Endothelial cell of hepatic sinusoid (primary cell): ENCODE data around the gene TNIP2.
"Not testable (repeated sequence)": the region's sequence is repeated elsewhere in the genome, so short reads cannot be mapped to it uniquely, and the experiment has no call there.

Experiments used
- in situ Hi-C: cut with HindIII; loops from 2 replicates; pipeline ENCODE4 v1.10.0; 2017; ENCODE audit warnings: low sequenced_read_pairs

The TNIP2 gene

DNA sequence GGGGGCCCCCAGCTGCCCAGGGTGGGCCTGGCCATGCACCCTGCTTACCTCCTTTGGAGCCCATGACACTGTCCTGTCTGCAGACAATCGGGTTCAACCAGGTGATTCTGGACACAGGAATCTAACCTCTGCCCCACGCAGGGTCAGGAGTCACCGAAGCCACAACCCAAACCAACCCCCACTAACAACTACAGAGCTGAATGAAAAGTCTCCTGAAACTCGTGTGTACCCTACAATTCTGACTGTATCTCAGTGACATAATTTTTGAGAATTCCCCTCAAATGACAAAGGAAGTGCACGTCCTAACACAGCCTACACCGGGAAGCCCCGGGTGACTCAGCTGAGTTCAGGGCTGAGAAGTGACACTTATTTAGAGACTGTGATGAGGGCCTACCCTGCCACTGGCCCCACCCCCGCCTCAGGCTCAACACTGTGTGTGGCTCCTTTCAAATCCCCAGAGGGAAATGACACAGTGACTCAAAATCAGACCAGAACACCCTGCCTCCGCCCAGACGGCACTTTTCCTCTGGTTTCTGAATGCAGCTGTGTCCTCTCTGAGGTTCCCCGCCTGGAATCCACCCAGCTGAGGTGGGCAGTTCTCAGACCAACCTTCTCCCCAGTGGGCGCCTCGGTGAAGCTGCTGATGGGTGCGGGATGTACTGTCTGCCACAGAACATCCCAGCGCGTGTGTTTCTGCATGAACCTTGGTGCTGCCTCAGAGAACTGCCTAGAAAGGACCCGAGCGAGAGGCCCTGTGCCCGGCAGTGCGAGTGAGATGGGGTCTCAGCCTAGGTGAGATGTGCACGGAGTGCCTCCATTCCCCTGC is 9.9 kb downstream of the TNIP2 start:
- in situ Hi-C loops = no loop called here

GRCh38 chr4:2745516-2745915 is 10.6 kb downstream of the TNIP2 start:
- in situ Hi-C loops = no loop called here

- in situ Hi-C loops = no loop called here
Measured at GRCh38 chr4:2744576-2745270, 11.4 kb downstream of the TNIP2 start.

DNA sequence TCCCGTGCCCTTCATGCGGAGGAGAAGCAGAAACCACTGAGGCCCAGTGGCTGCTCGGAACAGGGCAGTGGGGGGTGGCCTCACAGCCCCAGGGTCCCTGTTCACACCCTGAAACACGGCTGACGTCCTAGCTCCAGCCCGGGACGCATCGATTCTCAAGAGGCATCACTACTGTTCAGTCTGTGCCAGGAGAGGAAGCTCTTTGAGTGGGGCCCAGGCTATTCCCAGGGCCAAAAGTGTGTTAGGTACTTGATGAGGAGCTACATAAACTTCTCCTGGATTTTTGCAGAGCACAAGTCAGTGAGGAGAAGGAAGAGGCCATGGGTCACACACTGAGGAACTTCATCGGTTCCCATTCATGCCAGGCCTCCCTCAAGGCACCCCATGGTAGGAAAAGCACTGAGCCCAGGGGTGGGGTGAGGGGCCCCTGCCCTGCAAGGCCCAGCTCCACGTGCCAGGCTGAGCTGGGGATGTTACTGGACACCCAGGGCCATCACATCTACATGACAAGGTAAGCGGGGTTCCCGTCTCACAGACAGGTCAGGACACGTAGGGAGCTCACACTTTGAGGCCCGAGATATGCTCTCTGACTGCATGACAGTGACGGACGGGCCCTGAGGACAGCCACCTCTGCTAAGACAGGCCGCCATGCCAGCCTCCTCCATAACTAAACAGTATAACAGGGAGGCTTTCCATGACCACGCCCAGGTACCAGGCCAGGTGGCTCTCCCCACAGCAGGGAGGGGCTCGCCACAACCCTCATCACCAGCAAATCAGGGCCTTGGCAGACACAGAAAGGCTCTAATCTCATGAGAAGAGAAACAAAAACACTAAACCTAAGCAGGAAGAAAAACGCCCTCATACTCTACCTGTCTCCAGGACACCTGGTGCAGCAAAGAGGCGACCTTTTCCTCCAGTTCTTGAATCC is 12.4 kb downstream of the TNIP2 start:
- in situ Hi-C loops = no loop called here

DNA sequence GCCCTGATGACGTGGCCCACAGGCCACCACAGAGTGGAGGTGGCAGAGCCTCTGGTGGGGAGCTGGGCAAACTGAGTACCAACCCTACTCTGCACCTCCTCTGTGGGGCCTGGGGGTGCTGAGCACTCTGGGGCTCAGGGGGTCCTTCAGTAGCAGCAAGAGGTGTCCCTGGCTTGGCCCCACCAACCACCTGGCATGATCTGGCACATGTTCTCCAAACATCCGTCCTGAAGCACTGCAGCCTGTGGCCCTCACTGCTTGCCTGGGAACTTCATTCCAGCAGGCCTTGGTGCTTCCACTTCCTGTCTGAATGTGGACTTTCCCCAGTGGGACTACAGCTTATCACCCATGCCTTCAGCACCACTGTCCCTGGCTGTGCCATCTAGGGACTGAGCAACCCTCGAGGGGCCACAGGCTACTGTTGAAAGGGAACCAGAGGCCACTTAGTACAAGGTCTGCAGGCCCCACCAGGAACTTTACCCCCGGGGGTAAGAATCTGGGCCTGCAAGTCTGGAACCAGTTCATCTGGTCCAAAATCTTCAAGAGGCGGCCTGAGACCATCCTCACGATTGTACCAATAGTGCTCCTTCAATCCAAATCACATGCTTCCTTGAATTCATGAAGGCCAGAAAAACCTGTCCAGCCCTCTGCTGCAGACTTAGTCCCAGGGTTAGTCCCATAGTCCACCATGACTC is 13.2 kb downstream of the TNIP2 start:
- in situ Hi-C loops = no loop called here

DNA sequence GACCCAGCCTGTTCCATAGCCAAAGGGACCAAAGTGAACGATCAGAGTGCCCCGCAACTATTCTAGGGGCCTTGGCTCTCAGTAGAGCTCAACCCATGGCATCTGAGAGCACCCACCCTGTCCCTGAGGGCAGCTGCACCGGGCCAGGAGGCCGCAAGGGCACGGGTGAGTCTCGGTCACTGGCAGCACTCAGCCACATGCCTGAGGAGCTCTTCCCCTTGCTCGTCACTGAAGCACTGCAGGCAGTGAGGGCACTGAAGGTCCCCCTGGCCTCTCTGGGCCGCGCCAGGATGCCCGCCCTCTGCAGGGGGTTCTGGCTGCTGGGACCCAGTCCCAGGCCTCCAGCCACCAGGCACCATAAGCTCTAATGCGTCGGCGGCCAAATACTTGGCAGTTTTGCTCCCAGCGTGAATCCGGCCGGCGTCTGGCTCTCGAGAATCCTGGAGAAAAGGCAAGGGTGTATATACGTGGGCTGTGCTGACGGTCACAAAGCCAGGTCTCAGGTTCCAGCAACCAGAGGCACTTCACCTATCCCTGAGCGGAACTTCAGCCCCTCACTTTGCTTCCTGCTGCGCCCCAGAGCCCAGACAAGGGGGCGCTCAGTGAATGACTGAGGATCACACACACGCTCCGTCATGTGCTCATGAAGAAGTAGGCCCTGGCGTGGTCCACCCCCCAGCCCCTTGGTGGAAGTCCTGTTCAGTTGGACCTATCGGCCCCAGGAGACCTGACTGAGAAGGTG is 13.9 kb downstream of the TNIP2 start:
- in situ Hi-C loops = no loop called here

DNA sequence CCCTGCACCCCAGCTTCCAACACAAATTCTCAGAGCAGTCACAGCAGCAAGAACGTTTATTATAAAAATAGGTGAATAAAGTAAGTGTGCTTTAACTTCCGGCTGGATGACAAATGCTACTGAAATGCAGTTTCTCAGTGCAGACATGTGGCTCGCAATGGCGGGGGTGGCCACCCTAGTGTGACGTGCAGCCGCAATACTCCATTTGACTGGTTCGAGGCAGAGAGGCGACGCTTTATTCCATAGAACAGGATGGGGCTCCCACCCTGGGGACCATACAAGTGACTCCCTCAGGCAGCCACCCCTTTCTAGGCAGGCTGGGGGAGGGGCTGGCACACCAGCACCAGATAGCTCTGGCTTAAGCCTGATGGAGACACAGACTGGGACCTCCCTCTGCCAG is 14.5 kb downstream of the TNIP2 start:
- in situ Hi-C loops = no loop called here

DNA sequence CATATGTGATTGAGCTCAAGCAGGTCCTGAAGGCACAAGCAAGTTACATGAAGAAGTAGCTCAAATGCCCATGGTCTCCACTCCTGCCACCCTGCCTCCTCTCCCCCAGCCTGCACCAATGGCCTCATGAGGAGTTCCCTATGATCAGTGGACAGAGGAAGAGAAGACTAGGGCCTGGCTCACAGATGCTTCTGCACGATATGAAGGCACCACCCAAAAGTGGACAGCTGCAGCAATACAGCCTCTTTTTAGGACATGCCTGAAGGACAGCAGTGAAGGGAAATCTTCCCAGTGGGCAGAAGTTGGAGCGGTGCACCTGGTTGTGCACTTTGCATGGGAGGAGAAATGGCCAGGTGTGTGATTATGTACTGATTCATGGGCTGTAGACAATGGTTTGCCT is 17.8 kb downstream of the TNIP2 start:
- in situ Hi-C loops = not testable (repeated sequence)

DNA sequence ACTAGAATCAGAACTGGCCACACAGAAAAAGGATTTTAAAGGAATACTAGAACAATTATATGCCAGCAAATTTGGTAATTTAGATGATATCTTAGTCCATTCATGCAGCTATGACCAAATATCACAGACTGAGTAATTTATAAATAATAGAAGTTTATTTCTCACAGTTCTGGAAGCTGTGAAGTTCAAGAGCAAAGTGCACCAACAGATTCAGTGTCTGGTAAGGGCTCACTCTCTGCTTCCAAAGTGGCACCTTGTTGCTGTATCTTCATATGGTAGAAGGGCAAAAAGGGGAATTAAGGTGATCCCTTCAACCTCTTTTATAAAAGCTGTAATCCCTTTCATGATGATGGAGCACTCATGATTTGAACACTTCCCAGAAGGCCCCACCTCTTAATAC is 20.3 kb downstream of the TNIP2 start:
- in situ Hi-C loops = no loop called here

GRCh38 chr4:2734612-2735011 is 21.5 kb downstream of the TNIP2 start:
- in situ Hi-C loops = no loop called here

- in situ Hi-C loops = no loop called here
Measured at GRCh38 chr4:2733844-2734574, 22.1 kb downstream of the TNIP2 start.

DNA sequence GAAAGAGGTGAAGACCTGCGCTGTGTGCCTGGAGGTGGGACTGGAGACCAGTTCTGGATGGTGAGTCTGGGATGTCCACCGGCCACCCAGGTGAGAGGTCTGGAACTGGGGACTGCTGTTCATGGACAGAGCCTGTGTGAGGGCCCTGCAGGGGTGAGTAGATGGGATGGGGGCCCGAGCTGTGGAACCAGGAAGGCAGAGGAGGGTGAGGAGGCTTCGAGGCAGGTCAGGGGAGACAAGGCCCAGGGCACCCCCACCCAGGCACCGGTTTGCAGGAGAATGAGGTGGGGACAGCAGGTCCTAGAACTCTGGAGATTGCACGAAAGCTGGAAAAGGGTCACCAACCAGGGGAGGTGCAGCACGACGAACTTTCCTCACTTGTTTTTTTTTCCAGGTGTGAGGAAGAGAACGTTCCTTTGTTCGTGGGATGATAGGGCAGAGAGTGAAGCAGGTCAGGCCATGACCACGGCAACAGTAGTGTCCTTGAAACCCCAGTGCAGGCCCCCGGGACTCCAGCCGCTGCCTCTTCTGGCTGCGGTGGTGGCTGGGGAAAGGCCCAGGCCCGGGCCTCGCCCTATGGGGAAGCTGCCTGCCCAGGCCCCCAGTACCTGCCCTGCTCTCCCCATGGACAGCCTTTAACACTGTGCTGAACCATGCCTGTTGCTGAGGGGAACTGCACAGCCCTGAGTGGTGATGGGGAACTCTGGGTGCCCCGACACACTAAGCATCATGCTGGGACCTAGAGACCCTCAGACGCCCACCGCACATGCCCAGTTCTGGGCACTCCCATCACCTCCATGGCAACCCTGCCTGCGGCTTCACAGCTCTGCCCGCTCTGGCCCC is 22.9 kb downstream of the TNIP2 start:
- in situ Hi-C loops = no loop called here

GRCh38 chr4:2732526-2732925 is 23.6 kb downstream of the TNIP2 start:
- in situ Hi-C loops = no loop called here

DNA sequence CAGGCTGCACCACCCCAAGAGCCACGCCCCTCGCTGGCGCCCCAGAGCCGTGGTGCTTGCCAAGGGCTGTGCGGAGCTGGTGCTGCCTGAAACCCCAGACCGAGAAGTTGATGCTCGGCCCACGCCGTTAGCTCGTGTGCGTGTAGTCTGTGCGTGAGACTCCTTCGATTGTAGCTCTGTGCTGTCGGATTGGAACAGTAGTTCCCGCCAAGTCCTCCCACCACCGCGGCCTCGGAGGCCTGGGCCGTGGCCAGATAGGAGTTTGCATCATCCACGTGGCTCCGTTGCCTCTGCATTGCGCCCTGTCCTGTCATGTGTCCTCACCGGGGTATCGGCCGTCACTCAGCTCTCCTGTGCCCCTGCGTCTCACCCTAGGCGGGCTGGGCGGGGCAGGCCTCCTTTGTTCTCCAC is 24.2 kb downstream of the TNIP2 start:
- in situ Hi-C loops = no loop called here

DNA sequence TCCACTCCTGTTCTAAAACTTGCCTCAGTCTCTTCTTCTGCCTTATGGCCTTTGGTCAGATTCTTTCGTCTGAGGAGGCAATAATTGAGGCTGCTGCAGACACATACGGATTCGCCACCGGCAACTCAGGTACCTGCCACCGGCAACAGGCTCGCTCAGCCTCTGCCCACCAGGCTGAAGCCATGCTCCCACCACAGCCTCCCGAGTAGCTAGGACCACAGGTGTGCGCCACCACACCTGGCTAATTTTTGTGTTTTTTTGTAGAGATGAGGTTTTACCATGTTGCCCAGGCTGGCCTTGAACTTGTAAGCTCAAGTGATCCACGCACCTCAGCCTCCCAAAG is 26.6 kb downstream of the TNIP2 start:
- in situ Hi-C loops = no loop called here

- in situ Hi-C loops = no loop called here
Measured at GRCh38 chr4:2728806-2729532, 27.2 kb downstream of the TNIP2 start.

GRCh38 chr4:2728221-2728620 is 27.9 kb downstream of the TNIP2 start:
- in situ Hi-C loops = no loop called here

- in situ Hi-C loops = not testable (repeated sequence)
Measured at GRCh38 chr4:2726881-2727280, 29.3 kb downstream of the TNIP2 start.
